HepG2 (cell line): ENCODE data around the gene STUM. TPM values are rescaled to one million over a fixed set of nuclear protein-coding genes. Genes with fewer than 3 reads are reported as not detected.
A peak's percentile ranks its signal among the peaks of the same experiment; 100 is the strongest.

Experiments used
- BCL6 ChIP-seq: IDR thresholded peaks from 2 replicates; pipeline ENCODE4 v1.6.1; 2016; ENCODE audit warnings: missing genetic modification reagents, missing compliant biosample characterization
- BRD4 ChIP-seq: sonication (generic); formaldehyde crosslinking; IDR thresholded peaks from 2 replicates; pipeline ENCODE4 v1.4.0; 2020; ENCODE audit warnings: missing genetic modification reagents
- CREBL2 ChIP-seq: sonication (generic); formaldehyde crosslinking; IDR thresholded peaks from 2 replicates; pipeline ENCODE4 v1.8.1; 2023; ENCODE audit warnings: missing genetic modification reagents, mild to moderate bottlenecking, borderline replicate concordance
- ELF3 ChIP-seq: IDR thresholded peaks from 2 replicates; pipeline ENCODE4 v1.6.1; 2016; ENCODE audit warnings: missing genetic modification reagents, missing compliant biosample characterization
- FOSL2 ChIP-seq: sonication (generic); formaldehyde crosslinking; IDR thresholded peaks from 2 replicates; pipeline ENCODE4 v1.4.0; 2020; ENCODE audit warnings: missing genetic modification reagents
- GATAD2A ChIP-seq: IDR thresholded peaks from 2 replicates; pipeline ENCODE4 v1.6.1; 2016
- GMEB2 ChIP-seq: IDR thresholded peaks from 2 replicates; pipeline ENCODE4 v1.6.1; 2016; ENCODE audit warnings: missing biosample characterization, missing genetic modification reagents, low read depth
- HNF4A ChIP-seq: sonication (generic); formaldehyde crosslinking; IDR thresholded peaks from 2 replicates; pipeline ENCODE4 v1.4.0; 2020; ENCODE audit warnings: missing genetic modification reagents
- KMT2A ChIP-seq: sonication (generic); formaldehyde crosslinking; IDR thresholded peaks from 2 replicates; pipeline ENCODE4 v1.4.0; 2020; ENCODE audit warnings: missing genetic modification reagents
- LBX2 ChIP-seq: sonication (generic); formaldehyde crosslinking; IDR thresholded peaks from 2 replicates; pipeline ENCODE4 v1.5.0; 2020; ENCODE audit warnings: missing genetic modification reagents, mild to moderate bottlenecking, borderline replicate concordance
- MEIS1 ChIP-seq: sonication (generic); formaldehyde crosslinking; IDR thresholded peaks from 2 replicates; pipeline ENCODE4 v1.9.0; 2021; ENCODE audit warnings: mild to moderate bottlenecking, missing genetic modification reagents, moderate library complexity, borderline replicate concordance
- PRMT3 ChIP-seq: sonication (generic); formaldehyde crosslinking; IDR thresholded peaks from 2 replicates; pipeline ENCODE4 v1.8.1; 2022; ENCODE audit warnings: low read depth, mild to moderate bottlenecking, moderate library complexity, missing genetic modification reagents, borderline replicate concordance
- RARA ChIP-seq: IDR thresholded peaks from 2 replicates; pipeline ENCODE4 v1.6.1; 2016; ENCODE audit warnings: missing genetic modification reagents, missing compliant biosample characterization
- RFXAP ChIP-seq: sonication (generic); formaldehyde crosslinking; IDR thresholded peaks from 2 replicates; pipeline ENCODE4 v1.4.0; 2020; ENCODE audit warnings: missing genetic modification reagents, borderline replicate concordance
- SALL1 ChIP-seq: sonication (generic); formaldehyde crosslinking; IDR thresholded peaks from 2 replicates; pipeline ENCODE4 v1.8.0; 2022; ENCODE audit warnings: mild to moderate bottlenecking, missing genetic modification reagents
- SAP130 ChIP-seq: IDR thresholded peaks from 2 replicates; pipeline ENCODE4 v1.6.1; 2016; ENCODE audit warnings: low read depth
- SIX4 ChIP-seq: sonication (generic); formaldehyde crosslinking; IDR thresholded peaks from 2 replicates; pipeline ENCODE4 v1.4.0; 2020; ENCODE audit warnings: missing genetic modification reagents
- SMC3 ChIP-seq: IDR thresholded peaks from 2 replicates; pipeline ENCODE4 v1.6.1; 2011; ENCODE audit warnings: low read length, improper control_type of control experiment
- TAF1 ChIP-seq: sonication (generic); formaldehyde crosslinking; IDR thresholded peaks from 2 replicates; pipeline ENCODE4 v1.4.0; 2020; ENCODE audit warnings: missing genetic modification reagents
- TBP ChIP-seq: sonication (generic); formaldehyde crosslinking; IDR thresholded peaks from 2 replicates; pipeline ENCODE4 v1.5.0; 2020; ENCODE audit warnings: missing genetic modification reagents
- XRCC5 ChIP-seq: fragments of 200-400 bp; formaldehyde crosslinking; optimal IDR thresholded peaks from 2 replicates; pipeline ENCODE3; 2017; ENCODE audit warnings: mild to moderate bottlenecking, low read length
- YY1 ChIP-seq: IDR thresholded peaks from 2 replicates; pipeline ENCODE4 v1.6.1; 2011; ENCODE audit warnings: low read length, low read depth, moderate library complexity, mild to moderate bottlenecking; ENCODE audit not compliant: insufficient read depth, insufficient replicate concordance
- ZNF350 ChIP-seq: sonication (generic); formaldehyde crosslinking; IDR thresholded peaks from 2 replicates; pipeline ENCODE4 v1.4.0; 2020; ENCODE audit warnings: mild to moderate bottlenecking, low read depth, missing genetic modification reagents, borderline replicate concordance
- ZNF484 ChIP-seq: sonication (generic); formaldehyde crosslinking; IDR thresholded peaks from 2 replicates; pipeline ENCODE4 v1.5.1; 2020; ENCODE audit warnings: mild to moderate bottlenecking, low read depth, missing genetic modification reagents, borderline replicate concordance
- ZNF770 ChIP-seq: sonication (generic); formaldehyde crosslinking; IDR thresholded peaks from 2 replicates; pipeline ENCODE4 v1.5.0; 2020; ENCODE audit warnings: mild to moderate bottlenecking, missing genetic modification reagents
- polyA plus RNA-seq, 8 experiments: library from polyadenylated mRNA; depleted of rRNA in 3 of 8; stranded (reverse) in 7 of 8; unstranded in 1 of 8; fragments of >200 nt; fragmentation: Illumina TruSeq in 4 of 8; extraction: Trizol in 4 of 8; gene quantifications; 2 replicates each; pipeline versions ENCODE4 v1.2.1 to v1.2.3, GENCODE V29; 2011 to 2016; ENCODE audit warnings: low read depth in 4 of 8, missing spikeins in 1 of 8, mixed read lengths in 1 of 8; ENCODE audit not compliant: insufficient read depth in 1 of 8
- total RNA-seq, 5 experiments: library from RNA; depleted of rRNA; stranded (reverse); fragments of >200 nt; fragmentation: Illumina TruSeq; extraction: Trizol; gene quantifications; 2 replicates each; pipeline ENCODE4 v1.2.3, GENCODE V29; 2016; ENCODE audit warnings: low read depth in 1 of 5
- TF ChIP-seq, protein P1 (sequence below): sonication (generic); formaldehyde crosslinking; IDR thresholded peaks from 2 replicates; pipeline ENCODE4 v1.4.0; 2020; ENCODE audit warnings: mild to moderate bottlenecking, missing genetic modification reagents

Gene STUM
- total and polyA plus RNA-seq, 2 of the 13 experiments (the other 11 are each of a cell fraction or from before 2014, with no cell fraction given) = not detected

GRCh38 chr1:226547754-226548191 is 791 bp upstream of the STUM start (continued):
- TF ChIP-seq TAF1 (CRISPR knock-in tag) (no peak), SAP130 (CRISPR knock-in tag) (no peak), ZNF350 (CRISPR knock-in tag) (no peak), LBX2 (CRISPR knock-in tag) (no peak), BRD4 (CRISPR knock-in tag) (no peak), HNF4A (no peak), KMT2A (CRISPR knock-in tag) (no peak), ZNF770 (CRISPR knock-in tag) (no peak), PRMT3 (no peak), TBP (no peak), ELF3 (CRISPR knock-in tag) (0 out of 2 replicates have a peak, but pooled peaks have one; percentile 50), BCL6 (CRISPR knock-in tag) (peak; percentile 35; the same call in 1 of the 2 replicates), GMEB2 (CRISPR knock-in tag) (no peak), YY1 (peak; percentile 42), SIX4 (CRISPR knock-in tag) (peak; percentile 82), SMC3 (peak; percentile 84), CREBL2 (no peak), RARA (CRISPR knock-in tag) (0 out of 2 replicates have a peak, but pooled peaks have one; percentile 24), ZNF484 (no peak), XRCC5 (peak; percentile 93), FOSL2 (CRISPR knock-in tag) (0 out of 2 replicates have a peak, but pooled peaks have one; percentile 24), MEIS1 (no peak), RFXAP (CRISPR knock-in tag) (0 out of 2 replicates have a peak, but pooled peaks have one; percentile 25), GATAD2A (CRISPR knock-in tag) (peak; percentile 50; the same call in 1 of the 2 replicates), SALL1 (CRISPR knock-in tag) (peak; percentile 40)
- TF ChIP-seq, protein P1, sequence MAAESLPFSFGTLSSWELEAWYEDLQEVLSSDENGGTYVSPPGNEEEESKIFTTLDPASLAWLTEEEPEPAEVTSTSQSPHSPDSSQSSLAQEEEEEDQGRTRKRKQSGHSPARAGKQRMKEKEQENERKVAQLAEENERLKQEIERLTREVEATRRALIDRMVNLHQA (CRISPR knock-in tag) = no peak
